ENCODE results near the gene ZNF805.
"Not testable (repeated sequence)": the region's sequence is repeated elsewhere in the genome, so short reads cannot be mapped to it uniquely, and the experiment has no call there.

- TF ChIP-seq EZH2 (IDR thresholded peaks at IDR 0.05; ENCODE audit: insufficient read depth, poor library complexity, severe bottlenecking); EZH2phosphoT487 (IDR thresholded peaks at IDR 0.05; ENCODE audit: insufficient read depth, low read depth): not testable (repeated sequence)
Observed at GRCh38 chr19:57253767-57254166, 13.3 kb downstream of the ZNF805 start.

All from GM23248 (cell line).